Fibroblast of pulmonary artery (primary cell): Measurements from ENCODE around the gene UBXN7.
"Not testable (repeated sequence)": the region's sequence is repeated elsewhere in the genome, so short reads cannot be mapped to it uniquely, and the experiment has no call there.

Experiments
- DNase-seq: peaks from one replicate; pipeline ENCODE4 v3.0.0-alpha.2; 2010; ENCODE audit warnings: low read depth
- H3K4me3 ChIP-seq: replicated peaks from 2 replicates; pipeline ENCODE4 v1.5.1; 2011; ENCODE audit warnings: low read depth, mild to moderate bottlenecking, control low read depth, low read length, moderate library complexity
- TF ChIP-seq, protein P1 (sequence below): IDR thresholded peaks from 2 replicates; pipeline ENCODE4 v1.5.1; 2011; ENCODE audit warnings: mild to moderate bottlenecking, control low read depth, low read length, inconsistent platforms; ENCODE audit errors: missing control alignments

The UBXN7 gene

DNA sequence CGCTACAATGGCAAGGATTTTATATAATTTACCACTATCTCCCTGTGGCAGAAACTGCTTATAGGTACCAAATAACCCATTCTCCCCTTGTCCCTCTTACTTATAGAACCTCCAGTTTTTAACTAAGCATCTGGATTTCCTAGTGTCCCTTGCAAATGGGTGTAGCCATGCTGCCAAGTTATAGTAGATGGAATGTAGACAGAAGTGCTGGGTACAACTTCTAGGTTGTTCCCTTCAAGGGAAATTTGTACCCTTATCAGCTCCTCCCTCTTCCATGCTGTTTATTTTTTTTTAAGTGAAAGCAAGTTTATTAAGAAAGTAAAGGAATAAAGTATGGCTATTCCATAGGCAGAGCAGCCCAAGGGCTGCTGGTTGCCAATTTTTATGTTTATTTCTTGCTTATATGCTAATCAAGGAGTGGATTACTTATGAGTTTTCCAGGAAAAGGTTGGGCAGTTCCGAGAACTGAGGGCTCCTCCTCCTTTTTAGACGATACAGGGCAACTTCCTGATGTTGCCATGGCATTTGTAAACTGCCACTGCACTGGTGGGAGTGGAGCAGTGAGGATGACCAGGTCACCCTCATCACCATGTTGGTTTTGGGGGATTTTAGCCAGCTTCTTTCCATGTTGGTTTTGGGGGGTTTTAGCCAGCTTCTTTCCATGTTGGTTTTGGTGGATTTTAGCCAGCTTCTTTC, 53.9 kb downstream of the UBXN7 start:
- DNase-seq = no peak
- no peak overlapping the region for H3K4me3 ChIP-seq
- TF ChIP-seq, protein P1, sequence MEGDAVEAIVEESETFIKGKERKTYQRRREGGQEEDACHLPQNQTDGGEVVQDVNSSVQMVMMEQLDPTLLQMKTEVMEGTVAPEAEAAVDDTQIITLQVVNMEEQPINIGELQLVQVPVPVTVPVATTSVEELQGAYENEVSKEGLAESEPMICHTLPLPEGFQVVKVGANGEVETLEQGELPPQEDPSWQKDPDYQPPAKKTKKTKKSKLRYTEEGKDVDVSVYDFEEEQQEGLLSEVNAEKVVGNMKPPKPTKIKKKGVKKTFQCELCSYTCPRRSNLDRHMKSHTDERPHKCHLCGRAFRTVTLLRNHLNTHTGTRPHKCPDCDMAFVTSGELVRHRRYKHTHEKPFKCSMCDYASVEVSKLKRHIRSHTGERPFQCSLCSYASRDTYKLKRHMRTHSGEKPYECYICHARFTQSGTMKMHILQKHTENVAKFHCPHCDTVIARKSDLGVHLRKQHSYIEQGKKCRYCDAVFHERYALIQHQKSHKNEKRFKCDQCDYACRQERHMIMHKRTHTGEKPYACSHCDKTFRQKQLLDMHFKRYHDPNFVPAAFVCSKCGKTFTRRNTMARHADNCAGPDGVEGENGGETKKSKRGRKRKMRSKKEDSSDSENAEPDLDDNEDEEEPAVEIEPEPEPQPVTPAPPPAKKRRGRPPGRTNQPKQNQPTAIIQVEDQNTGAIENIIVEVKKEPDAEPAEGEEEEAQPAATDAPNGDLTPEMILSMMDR = no peak

DNA sequence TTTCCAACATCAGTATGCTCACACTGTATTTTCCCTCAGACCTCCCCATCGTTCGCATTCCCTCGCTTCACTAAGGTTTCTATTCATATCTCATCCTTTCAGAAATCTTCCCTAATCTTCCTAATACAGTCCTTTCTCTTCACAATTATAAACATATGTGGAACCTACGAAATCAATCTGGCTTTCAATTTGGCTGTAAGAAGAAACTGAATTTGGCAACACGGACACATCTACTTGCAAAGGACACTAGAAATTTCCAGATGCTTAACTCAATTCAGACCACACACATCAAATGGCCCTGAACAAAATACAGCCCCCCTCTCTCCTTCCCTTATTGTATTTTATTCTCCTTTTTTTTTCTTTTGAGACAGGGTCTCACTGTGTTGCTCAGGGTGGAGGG, 54.9 kb downstream of the UBXN7 start:
- TF ChIP-seq, protein P1 = no peak
- DNase-seq = no peak
- H3K4me3 ChIP-seq = no peak overlapping the region

DNA sequence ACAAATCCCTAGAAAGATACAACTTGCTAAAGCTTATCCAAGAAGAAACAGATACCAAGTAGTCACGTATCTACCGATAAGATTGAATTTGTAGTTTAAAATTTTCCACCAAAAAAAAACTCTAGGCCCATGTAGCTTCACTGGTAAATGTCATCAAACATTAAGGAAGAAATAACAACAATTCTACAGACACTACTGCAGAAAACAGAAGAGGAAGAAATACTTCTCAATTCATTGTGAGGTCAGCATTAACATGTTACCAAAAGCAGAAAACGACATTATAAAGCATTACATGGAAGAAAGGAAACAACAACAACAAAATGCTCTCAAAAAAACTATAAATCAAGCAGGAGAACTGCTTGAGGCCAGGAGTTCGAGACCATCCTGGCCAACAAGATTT, 66.5 kb downstream of the UBXN7 start:
- DNase-seq = no peak
- TF ChIP-seq, protein P1 = no peak
- H3K4me3 ChIP-seq = no peak overlapping the region

DNA sequence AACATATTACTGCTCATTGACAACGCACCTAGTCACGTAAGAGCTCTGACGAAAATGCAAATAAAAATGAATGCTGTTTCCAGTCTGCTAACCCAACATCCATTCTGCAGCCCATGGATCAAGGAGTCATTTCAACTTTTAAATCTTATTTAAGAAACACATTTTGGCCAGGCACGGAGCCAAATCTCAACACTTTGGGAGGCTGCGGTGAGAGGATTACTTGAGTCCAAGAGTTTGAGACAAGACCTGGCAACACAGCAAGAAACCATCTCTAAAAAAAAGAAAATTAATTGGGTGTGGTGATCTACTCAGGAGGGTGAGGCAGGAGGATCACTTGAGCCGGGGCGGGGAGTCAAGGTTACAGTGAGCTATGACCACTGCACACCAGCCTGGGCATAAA, 71.6 kb downstream of the UBXN7 start:
- no peak for DNase-seq
- TF ChIP-seq, protein P1 = no peak
- no peak overlapping the region for H3K4me3 ChIP-seq

DNA sequence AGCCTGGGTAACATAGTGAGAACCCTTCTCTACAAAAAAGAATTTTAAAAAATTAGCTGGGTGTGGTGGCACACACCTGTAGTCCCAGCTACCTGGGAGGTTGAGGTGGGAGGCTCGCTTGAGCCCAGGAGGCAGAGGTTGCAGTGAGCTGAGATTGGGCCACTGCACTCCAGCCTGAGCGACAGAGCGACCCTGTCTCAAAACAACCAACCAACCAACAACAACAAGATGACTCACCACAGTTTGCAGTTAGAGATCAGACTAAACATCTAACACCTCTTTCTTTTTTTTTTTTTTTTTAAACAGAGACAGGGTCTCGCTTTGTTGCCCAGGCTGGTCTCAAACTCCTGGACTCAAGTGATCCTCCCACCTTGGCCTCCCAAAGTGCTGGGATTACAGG, 73.7 kb downstream of the UBXN7 start:
- not testable (repeated sequence) for H3K4me3 ChIP-seq, DNase-seq

DNA sequence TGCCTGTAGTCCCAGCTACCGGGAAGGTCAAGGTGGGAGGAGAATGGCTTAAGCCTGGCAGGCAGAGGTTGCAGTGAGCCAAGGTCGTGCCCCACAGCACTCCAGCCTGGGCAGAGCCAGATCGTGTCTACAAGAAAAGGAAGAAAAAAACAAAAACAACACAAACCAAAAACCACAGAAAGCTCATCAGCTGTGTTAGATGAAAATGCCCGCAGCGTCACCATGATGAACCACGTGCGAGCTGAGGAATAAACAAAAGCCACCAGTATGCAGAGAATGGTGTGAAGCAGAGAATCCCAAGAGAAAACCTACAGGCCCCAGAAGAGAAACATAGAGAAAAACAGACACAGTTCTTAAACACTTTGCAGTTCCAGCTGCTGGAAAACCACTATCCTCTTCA, 74.3 kb downstream of the UBXN7 start:
- no peak overlapping the region for H3K4me3 ChIP-seq
- TF ChIP-seq, protein P1 = no peak
- no peak for DNase-seq

DNA sequence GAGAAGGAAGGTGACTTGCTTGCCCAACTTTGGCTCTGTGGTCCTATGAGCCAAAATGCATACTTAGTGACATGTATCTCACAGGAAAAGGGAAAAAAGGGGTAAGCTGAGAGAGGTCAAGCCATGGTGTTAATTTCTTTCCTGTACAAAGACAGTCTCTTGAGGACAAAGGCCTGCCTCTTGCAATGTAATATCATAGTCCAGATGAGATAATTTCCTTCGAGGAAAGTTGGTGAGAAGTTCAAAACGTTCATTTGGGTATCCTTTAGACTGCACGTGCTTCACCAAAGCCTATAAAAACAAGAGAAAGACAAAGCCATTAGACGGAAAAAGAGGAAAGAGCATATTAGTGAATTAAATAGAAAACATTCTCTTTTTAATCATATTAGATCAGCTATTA, 75.7 kb downstream of the UBXN7 start:
- DNase-seq = no peak
- H3K4me3 ChIP-seq = no peak overlapping the region
- TF ChIP-seq, protein P1 = no peak
